Hematopoietic multipotent progenitor cell treated with erythropoietin and hydrocortisone succinate and interleukin-3 and kit ligand, for 6 days (in vitro differentiated cells): ENCODE data around the gene TRAF3IP1.
A peak's percentile ranks its signal among the peaks of the same experiment; 100 is the strongest.

ENCODE experiments used
- DNase-seq: peaks from one replicate; pipeline ENCODE4 v3.0.0-alpha.2; 2015

The TRAF3IP1 gene

DNA sequence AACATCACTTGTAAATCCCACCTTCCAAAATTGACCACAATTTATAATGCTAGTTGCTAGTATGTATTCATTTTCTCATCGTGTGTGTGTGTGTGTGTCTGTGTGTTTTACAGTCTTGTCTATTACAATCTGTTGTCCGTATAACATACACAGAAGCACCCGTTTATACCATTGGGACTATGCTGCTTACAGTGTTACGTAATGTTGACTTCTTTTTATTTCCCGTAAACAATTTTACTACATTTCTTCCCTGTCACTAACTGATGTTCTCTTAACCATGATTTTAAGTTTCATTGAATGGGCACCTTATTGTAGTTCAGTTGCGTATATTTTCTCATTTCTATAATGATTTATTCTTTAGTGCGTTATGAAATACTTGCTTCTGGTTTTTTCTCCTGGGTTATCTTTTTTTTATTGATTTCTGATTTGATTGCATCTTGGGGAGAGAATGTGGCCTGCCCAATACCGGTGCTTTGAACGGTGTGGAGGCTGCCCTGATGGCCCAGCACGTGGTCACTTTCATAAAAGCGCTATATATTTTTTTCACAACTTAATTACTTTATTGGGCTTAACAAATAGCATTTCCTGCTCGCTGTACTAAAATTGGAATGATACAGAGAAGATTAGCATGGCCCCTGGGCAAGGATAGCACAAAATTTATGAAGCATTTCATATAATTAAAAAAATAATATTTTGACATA, 91.9 kb downstream of the TRAF3IP1 start:
- DNase-seq = no peak

DNA sequence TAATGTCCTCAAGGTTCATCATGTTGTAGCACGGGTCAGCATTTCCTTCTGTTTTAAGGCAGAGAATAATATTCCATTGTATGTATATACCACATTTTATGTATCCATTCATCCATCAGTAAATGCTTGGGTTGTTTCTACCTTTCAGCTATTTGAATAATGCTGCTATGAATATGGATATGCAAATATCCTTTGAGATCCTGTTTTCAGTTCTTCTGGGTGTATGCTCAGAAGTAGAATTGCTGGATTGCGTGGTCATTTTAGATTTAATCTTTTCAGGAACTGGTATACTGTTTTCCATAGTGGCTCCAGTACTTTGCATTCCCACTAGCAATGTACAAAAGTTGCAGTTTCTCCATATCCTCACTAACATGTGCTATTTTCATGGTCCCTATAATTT, 93.0 kb downstream of the TRAF3IP1 start:
- no peak for DNase-seq

DNA sequence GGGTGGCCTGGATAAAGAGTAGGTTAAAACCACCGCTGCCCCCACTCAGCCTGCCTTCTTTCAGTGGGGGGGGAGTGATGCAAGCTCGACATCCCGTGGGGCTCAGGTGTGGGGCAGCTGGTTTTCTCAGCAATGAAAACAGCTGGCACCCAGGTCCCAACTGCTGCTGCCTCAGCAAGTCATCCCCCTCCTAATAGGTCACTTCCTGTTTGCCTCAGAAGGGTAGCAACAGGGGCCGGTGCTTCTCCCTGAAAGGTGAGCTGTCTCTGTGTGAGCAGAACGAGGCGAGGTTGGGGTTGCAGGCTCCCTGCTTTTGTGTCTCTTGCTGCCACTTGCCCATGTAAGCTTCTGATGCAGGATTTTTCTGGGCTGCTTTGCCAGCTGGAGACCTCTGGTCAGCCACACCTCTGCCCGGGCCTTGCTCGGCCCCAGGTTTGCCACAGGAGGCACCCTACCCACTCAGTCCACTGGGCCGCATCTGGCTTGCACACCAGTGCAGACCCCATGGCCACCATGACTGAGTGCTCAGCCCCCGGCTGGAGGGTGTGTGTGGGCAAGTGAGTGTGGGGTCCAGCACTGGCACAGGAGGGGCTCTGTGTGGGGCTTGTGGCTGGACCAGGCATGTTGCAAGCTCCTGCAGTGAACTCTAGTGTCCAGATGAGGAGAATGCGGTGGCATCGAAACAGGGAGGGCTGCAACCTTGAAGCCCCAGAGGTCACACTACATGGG, 94.9 kb downstream of the TRAF3IP1 start:
- no peak for DNase-seq

DNA sequence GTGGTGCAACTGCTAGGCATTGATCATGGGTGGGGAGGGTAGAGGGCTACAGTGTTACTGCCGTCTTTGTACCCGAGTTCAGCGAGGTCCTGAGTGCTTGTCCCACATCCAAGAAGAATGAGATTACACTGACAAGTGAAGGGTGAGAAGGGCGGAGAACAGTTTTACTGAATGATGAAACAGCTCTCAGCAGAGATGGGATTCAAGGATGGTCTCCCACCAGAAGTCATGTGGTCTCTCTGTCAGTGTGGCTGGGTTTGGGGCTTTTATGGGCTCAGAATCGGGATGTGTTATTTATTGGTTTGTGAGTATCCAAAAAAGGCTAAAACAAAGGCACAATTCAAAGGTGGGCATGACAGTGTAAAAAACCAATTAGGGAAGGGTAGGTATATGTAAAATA, 95.6 kb downstream of the TRAF3IP1 start:
- DNase-seq = no peak

DNA sequence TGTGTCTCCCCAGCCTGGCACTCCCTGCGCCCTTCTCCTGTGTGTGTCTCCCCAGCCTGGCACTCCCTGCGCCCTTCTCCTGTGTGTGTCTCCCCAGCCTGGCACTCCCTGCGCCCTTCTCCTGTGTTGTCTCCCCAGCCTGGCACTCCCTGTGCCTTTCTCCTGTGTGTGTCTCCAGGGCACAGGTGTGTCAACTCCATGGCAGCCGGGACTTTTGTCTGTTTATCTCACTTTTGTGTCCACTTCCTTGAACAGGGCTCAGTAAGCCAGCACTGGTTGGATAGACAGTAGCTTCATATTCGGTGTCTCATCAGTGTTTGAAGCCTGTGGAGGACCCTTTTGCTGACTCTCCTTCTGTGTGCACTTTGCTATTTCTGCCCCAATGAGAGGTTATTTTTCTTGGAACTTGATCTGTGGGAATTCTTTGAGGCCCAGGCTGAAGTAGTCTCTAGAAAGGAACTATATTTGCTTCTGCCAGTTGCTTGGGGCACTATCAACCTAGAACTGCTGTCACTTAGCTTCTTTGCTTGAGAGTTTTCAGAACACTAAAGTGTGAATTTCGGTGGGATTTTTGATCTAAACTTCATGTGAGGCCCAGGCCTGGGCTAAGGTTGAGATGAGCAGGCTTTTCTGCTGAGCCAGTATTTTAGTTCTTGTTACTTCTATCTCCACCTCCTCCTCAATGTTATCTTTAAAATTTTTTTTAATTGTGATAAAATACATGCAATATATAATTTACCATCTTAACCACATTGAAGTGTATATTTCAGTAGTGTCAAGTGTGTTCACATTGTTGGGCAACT, 98.1 kb downstream of the TRAF3IP1 start:
- no peak for DNase-seq

DNA sequence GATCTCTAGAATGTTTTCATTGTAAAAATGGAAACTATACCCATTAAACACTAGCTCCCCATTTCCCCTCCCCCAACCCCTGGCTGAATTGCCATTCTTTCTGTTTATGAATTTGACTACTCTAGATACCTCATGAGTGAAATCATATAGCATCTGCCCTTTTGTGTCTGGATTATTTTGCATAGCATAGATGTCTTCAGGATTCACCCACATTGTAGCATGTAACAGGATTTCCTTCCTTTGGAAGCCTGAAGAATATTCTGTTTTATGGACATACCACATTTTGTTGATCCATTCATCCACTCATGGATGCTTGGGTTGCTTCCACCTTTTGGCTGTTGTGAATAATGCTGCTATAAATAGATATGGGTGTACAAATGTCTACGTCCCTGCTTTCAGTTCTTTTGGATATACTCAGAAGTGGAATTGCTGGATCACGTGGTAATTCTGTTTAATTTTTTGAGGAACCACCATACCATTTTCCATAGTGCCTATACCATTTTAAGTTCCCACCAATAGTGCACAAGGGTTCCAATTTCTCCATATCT, 98.8 kb downstream of the TRAF3IP1 start:
- no peak for DNase-seq

DNA sequence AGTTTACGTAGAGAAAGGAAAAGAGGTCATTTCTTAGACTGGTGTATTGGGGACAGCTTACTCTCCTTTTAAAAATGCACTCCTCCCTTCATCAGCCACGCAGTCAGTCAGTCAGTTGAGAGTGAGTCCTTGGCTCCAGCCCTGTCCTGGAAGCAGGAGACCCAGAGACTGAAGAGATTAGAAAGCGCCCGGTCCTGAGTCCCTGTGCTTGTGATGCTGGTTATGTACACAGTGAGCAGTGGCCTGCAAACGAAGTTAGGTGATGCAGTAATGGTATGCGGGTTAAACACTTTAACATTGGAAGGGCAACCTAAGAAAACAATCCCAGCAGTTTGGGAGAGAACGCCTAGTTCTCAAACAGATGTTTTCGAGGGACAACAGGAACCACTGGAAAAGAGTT, 100.1 kb downstream of the TRAF3IP1 start:
- no peak for DNase-seq

DNA sequence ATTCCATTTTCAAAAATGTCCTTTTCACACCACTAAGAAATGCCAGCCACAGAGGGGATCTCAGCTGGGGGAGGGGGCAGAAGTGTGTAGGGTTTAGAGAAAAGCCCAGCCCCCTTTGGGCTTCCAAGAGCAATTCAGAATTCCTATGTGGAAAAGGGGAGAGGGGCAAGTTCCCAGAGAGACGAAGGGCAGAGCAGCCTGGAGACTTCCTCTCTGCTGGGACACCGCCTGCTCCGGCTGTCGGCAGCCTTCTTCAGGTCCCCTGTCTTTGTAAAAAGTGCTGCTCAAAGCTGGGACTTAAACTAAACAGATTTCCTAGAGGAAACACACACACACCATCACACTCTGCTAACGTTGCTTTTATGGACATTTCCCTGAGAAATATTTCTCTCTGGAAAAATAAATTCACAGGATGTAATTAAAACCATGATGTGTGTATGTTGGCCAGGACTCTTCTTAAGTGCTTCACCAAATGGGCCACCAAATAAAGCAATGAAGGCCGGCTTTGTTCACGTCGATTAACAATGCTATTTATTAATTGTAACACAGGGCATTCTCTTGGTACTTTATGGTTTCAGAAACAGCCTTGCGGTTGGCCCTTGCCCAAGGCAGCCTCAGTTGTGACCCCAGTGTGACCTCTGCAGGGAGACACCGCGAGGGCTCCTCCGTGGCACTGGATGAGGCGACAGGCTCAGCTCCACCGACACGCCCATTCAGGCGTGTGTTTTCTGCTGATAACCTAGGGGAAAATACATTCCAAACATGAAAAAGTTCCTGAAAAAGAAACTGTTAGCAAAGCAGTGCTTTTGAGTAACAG, 100.8 kb downstream of the TRAF3IP1 start:
- DNase-seq = peak; percentile 90

DNA sequence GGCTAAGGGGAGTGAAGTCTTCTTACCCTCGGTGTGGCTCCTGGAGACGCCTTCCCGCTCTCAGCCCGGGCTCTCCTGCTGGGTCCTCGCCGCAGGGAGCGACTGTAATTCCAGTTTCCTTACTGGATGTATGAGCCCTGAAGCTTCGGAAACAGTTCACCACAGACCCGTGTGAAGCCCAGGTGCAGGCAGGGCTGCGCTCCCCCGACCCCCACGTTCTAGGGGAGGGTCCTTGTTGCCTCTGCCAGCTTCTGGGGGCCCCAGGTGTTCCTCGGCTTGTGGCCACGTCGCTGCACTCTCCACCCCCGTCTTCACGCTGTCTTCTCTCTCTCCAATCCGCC, 101.3 kb downstream of the TRAF3IP1 start:
- no peak for DNase-seq

DNA sequence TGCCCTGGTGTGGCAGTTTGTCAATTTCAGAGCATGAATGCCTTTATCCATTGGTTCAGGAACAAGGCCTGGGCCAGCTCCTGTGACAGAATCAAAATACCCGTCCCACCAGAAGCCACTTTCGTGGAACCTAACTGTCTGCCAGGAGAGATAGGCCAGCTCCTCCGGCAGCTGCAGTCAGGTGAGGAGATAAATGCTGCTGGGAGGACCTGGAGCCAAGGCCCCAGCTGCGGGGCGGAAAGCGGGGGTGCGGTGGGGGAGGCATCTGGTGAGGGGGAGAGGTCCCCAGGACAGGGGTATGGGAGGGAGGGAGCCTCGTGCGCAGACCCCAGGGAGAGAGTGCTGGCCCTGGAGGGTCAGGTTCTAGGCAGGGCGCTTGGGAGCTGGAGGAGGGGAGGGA, 102.0 kb downstream of the TRAF3IP1 start:
- DNase-seq = peak; percentile 83

DNA sequence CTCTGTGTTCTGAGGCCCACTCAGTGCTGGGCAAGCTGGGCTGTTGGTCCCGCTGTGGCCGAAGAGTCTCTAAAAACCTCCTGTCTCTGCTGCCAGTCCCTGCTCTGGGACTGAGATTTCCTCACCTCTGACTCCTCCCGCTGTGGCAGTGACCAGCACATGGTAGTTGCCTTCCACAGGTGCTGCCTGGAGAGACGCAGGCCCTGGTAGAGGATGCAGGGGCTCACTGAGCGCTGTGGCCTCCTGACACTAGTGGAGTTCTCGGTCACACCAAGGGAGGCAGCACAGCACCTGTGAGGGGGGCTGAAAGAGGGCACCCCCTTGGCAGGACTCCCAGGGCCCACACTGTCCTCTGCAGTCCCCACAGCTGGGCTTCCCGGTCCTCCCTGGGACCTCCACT, 102.6 kb downstream of the TRAF3IP1 start:
- DNase-seq = no peak

DNA sequence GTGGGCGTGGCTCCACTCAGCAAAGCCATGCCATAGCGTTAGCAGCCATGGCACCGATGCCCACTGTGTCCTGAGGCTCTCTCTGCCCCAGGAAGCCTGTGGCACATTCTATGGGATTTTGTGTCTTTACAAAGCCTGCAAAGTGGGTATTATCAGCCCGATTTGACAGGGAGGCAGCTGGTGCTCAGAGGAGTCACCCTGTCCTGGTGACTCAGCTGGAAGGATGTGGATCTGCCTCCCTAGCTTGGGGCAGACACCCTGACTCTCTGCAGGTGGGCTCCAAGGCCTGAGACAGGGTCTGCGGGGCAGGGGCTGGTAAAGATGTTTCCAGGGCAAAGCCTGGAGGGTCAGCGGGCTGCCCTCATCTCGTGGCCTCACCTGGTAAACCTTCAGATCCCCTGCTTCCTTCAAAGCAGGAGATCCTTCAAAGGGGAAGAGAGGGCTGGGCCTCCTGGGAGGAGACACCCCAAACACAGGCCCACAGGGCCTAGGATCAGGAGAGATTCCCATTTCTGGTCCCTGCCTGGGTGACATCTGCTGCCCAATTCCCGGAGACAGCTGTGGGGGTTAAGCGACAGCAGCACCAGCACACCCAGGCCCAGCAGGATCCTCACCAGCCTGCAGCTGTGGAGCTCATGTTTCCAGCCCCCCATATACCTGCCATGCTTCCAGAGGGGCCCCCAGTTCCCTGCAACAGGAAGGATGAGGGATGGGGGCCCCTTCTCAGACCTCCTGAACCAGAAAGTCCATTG, 103.4 kb downstream of the TRAF3IP1 start:
- no peak for DNase-seq

DNA sequence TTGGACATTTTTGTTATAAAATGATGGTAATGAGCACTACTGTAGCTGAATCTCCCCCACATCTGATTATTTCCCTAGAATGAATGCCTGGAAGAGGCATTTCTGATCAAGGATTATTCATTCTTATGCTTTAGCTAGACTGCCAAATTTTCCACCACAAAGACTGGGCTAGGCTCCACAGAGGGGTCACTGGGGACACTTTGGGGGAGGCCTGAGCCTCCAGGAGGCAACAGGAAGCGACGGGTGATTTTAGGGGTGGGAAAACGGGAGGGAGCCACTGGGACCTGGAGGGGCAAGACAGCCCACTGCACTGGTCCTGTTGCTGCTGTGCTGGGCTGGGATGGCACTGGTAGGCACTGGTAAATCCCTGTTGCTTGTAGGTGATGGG, 104.0 kb downstream of the TRAF3IP1 start:
- no peak for DNase-seq

DNA sequence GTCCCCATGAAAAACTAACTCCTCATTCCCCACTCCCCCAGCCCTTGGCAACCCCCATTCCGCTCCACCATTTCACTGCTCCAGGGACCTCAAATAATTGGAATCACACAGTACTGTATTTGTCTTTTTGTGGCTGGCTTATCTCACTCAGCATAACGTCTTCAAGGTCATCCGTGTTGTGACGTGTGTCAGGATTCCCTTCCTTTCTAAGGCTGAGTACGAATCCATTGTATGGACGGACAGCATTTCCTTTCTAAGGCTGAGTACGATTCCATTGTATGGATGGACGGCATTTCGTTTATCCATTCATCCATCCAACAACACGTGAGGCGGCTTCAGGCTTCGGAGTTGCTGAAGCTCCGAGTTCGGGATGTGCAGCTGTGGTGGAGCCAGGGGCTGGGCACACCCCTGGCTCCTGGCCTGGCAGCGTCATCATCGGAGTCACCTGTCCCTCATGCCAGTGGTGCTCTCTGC, 105.2 kb downstream of the TRAF3IP1 start:
- DNase-seq = no peak

DNA sequence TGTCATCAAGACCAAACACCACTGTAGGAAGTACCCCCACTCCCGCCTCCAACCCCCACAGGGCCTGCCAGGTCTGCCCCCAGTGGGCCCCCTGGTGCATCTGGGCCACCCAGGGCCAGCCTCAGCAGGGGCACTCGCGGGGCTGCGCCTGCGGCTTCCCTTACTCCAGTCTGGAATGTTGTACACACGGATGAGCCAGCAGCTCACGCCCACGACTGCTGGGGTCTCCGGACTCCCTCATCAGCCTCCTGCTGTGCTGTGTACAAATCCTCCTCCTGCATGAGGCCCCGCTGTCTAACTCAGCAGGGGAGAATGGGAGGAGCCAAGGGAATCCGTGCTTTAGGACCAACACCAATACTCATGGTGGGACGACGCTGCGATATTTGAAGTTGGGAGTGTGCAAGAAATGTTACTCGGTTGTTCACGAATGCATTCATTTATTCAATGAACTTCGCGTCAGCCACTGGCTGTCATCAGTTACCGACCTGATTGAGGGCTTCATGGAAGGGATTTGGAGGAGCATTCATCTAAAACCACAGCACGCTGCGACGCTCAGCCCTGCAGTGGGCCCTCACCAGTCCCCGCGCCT, 105.8 kb downstream of the TRAF3IP1 start:
- peak; percentile 56 for DNase-seq

DNA sequence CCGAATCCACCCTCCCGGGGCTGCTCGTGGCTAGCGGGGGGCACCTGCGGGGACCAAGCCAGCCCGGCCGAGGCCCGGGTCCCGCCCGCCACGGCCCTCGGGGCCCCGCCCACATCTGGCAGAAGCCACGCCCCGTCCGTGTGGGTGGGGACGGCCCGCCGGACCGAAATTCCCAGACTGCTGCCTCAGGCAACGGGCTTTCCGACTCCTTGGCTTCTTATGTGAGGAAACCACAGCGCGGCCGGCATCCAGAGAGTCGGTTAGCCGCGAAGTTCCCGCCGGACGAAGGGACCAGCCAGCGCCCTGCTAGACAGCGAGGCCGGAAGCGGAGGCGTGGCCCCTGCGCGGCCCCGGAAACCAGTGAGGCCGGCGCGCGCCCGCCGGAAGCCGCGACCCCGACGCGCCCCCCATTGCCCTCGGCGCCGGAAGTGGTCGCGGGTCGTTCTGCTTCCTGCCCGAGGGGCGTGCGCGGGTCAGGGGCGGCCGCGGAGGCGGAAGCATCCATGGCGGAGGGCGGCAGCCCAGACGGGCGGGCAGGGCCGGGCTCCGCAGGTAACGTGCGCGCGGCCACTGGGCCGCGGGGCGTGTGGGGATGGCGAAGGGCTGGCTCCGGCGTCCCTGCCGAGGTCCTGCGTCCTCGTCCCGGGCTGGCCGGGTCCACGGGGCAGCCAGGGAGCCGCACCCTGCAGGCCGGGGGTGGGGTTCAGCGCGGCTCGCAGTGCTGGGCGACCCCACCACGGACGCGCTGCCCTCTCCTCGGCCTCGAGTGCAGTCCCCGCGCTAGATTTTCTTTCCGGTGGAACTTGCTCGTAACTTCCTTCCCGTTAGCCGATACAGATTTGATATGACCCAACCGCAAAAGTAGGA, 106.5 kb downstream of the TRAF3IP1 start, which contains the start of gene ASB1:
TSS of gene ASB1 (plus strand) at position 360 of the 867 bp plus-strand sequence. CDS start at position 504, 144 bp downstream.
- peak; percentile 85 for DNase-seq

DNA sequence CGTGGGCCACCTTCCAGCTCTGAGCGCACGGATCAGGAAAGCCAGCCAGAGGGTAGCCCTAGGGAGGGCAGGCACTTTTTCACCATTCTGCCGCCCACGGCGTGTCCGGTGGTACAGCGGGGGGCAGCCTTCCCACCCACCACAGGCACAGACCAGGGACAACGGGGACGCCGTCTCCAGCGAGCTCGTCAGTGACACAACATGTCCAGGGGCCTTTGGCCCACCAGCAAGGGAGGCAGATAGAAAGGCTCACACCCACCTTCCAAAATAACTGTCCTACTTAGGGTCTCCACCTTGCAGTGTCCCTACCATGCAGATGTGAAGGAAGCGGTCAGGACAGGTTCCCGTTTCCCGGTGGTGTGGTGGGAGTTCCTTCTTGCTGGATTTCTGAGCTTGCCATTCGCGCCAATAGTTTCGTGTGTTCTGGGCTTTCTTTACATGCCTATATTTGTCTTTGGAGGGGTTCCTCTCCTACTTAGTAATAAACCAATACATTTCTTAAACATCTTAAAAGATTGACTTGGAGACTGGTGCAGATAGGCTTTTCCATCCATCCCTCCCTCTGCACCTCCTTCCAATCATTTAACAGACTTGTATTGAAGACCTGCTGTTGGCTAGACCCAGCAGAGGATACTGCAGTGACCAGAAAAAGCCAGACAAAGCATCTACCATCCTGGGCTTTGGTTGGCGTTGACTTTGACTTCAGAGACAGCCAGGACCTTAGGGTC, 107.3 kb downstream of the TRAF3IP1 start:
- peak; percentile 23 for DNase-seq

DNA sequence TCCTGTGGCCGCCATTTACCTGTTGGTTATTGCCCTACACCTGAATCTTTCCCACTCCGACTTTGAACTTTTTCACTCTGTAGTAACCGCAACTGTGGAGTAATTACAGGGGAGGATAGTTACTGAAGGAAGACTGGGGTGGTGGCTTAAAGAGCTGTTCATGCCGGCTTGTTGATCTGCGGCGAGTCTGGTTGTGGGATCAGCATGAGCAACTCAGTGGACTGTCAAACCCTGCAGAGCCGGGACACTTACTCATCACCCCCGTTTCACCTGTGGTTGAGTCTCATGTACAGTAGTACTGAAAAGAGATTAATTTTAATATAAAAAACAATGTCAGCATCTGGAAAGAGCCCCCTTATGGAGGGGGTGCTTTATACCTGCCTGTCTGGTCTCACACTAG, 108.5 kb downstream of the TRAF3IP1 start:
- no peak for DNase-seq

DNA sequence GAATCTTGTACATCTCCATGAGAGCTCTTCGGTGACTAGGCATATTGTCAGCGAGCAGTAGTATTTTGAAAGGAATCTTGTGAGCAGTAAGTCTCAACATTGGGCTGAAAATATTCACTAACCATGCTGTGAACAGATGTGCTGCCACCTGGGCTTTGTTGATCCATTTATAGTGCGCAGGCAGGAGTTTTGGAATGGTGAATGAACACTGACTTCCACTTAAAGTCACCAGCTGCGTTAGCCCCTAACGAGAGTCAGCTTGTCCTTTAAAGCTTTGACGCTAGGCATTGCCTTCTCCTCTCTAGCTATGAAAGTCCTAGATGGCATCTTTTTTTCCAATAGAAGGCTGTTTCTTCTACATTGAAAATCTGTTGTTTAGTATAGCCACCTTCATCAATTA, 110.5 kb downstream of the TRAF3IP1 start:
- DNase-seq = no peak

DNA sequence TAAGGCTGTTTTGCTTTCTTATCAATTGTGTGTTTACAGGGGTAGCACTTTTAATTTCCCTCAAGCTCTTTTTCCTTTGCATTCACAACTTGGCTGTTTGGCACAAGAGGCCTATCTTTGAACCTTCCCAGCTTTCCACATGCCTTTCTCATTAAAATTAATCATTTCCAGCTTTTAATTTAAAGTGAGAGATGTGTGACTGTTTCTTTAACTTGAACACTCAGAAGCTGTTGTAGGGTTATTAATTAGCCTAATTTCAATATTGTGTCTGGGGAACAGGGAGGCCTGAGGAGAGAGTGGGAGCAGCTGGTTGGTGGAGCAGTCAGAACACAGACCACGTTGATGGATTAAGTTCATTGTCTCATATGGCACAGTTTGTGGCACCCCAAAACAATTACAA, 111.1 kb downstream of the TRAF3IP1 start:
- DNase-seq = no peak
